ENCODE measurements around the gene CLCN7.

The CLCN7 gene

GRCh38 chr16:1446296-1447080 lies 28.3 kb downstream of the CLCN7 start:
- no peak for TF ChIP-seq ZFX (IDR thresholded peaks at IDR 0.05; ENCODE audit: borderline replicate concordance)
- TF ChIP-seq CTCF (IDR thresholded peaks at IDR 0.05), result no peak
- no peak overlapping the region for H3K27ac ChIP-seq

GRCh38 chr16:1445518-1446203 lies 29.2 kb downstream of the CLCN7 start:
- H3K27ac ChIP-seq, result no peak overlapping the region
- no peak for TF ChIP-seq ZFX (IDR thresholded peaks at IDR 0.05; ENCODE audit: borderline replicate concordance)
- TF ChIP-seq CTCF (IDR thresholded peaks at IDR 0.05), result no peak

GRCh38 chr16:1444730-1445517 lies 29.9 kb downstream of the CLCN7 start:
- H3K27ac ChIP-seq, result no peak overlapping the region
- TF ChIP-seq ZFX (IDR thresholded peaks at IDR 0.05; ENCODE audit: borderline replicate concordance) (no peak), CTCF (IDR thresholded peaks at IDR 0.05) (no peak)

- no peak within 1 kb of the TSS for H3K27ac ChIP-seq
- TF ChIP-seq CTCF (IDR thresholded peaks at IDR 0.05) (no peak), ZFX (IDR thresholded peaks at IDR 0.05; ENCODE audit: borderline replicate concordance) (no peak)
Measured at GRCh38 chr16:1443980-1444729, 30.7 kb downstream of the CLCN7 start, which contains the start of gene CCDC154. Gene CCDC154 (minus strand): TSS chr16:1444556. CDS start chr16:1444322, 234 bp downstream.

- TF ChIP-seq ZFX (IDR thresholded peaks at IDR 0.05; ENCODE audit: borderline replicate concordance) (no peak), CTCF (IDR thresholded peaks at IDR 0.05) (no peak)
- no peak overlapping the region for H3K27ac ChIP-seq
Measured at GRCh38 chr16:1443403-1443973, 31.3 kb downstream of the CLCN7 start.

- no peak for TF ChIP-seq CTCF (IDR thresholded peaks at IDR 0.05)
- TF ChIP-seq ZFX (IDR thresholded peaks at IDR 0.05; ENCODE audit: borderline replicate concordance), result no peak
- no peak overlapping the region for H3K27ac ChIP-seq
Measured at GRCh38 chr16:1442697-1443096, 32.1 kb downstream of the CLCN7 start.
